ENCODE measurements around the gene FAM210B. TPM values are rescaled to one million over a fixed set of nuclear protein-coding genes. Genes with fewer than 3 reads are reported as not detected.

FAM210B gene
- total RNA-seq, 1 experiment from 2014 or later = 19.1 TPM

GRCh38 chr20:56372850-56373249, 14.1 kb downstream of the FAM210B start:
- H3K4me1 Mint-ChIP-seq = no peaks in the 10 kb centered on the region
- ChIA-PET CTCF (no interaction called here), POLR2A (interaction anchor here (0.8 kb wide), 1 partner anchor 19 kb away, joined by 3 read pairs; the partner anchor contains the start of gene AURKA)
- no peak overlapping the region for H3K4me3 Mint-ChIP-seq
- ATAC-seq = no peak
- peaks cover 71% of the 10 kb centered on the region for H3K36me3 Mint-ChIP-seq
- H3K27me3 Mint-ChIP-seq (ENCODE audit: low read depth) = no peaks in the 10 kb centered on the region
- TF ChIP-seq PREB (CRISPR knock-in tag; IDR thresholded peaks at IDR 0.05; ENCODE audit: borderline replicate concordance) (no peak), KAT7 (CRISPR knock-in tag; IDR thresholded peaks at IDR 0.05; ENCODE audit: borderline replicate concordance) (no peak), NFATC4 (CRISPR knock-in tag; IDR thresholded peaks at IDR 0.05) (no peak), GTF2I (CRISPR knock-in tag; conservative IDR thresholded peaks at IDR 0.05) (no peak), TEAD4 (CRISPR knock-in tag; IDR thresholded peaks at IDR 0.05) (no peak), OVOL2 (CRISPR knock-in tag; IDR thresholded peaks at IDR 0.05; ENCODE audit: borderline replicate concordance) (no peak), ZNF138 (CRISPR knock-in tag; conservative IDR thresholded peaks at IDR 0.05) (no peak), CBFB (CRISPR knock-in tag; IDR thresholded peaks at IDR 0.05; ENCODE audit: low read depth) (no peak), SP1 (CRISPR knock-in tag; conservative IDR thresholded peaks at IDR 0.05) (no peak), ZBTB43 (CRISPR knock-in tag; IDR thresholded peaks at IDR 0.05) (no peak)
- no peak for DNase-seq (ENCODE audit: low spot score)
- no peak overlapping the region for H3K27ac Mint-ChIP-seq
- H3K9me3 Mint-ChIP-seq = no peaks in the 10 kb centered on the region

GRCh38 chr20:56373942-56374341, 15.2 kb downstream of the FAM210B start:
- ChIA-PET POLR2A (no interaction called here), CTCF (no interaction called here)
- TF ChIP-seq ZNF423 (CRISPR knock-in tag; IDR thresholded peaks at IDR 0.05) (no peak), GABPB1 (CRISPR knock-in tag; IDR thresholded peaks at IDR 0.05) (peak; percentile 52)
- no peak overlapping the region for H3K27ac Mint-ChIP-seq
- H3K9me3 Mint-ChIP-seq = no peaks in the 10 kb centered on the region
- no peaks in the 10 kb centered on the region for H3K4me1 Mint-ChIP-seq
- H3K4me3 Mint-ChIP-seq = no peak overlapping the region
- H3K27me3 Mint-ChIP-seq (ENCODE audit: low read depth) = no peaks in the 10 kb centered on the region
- peaks cover 82% of the 10 kb centered on the region for H3K36me3 Mint-ChIP-seq
- DNase-seq (ENCODE audit: low spot score) = no peak
- no peak for ATAC-seq

- no peaks in the 10 kb centered on the region for H3K27me3 Mint-ChIP-seq (ENCODE audit: low read depth)
- ChIA-PET CTCF (no interaction called here), POLR2A (no interaction called here)
- H3K9me3 Mint-ChIP-seq = no peaks in the 10 kb centered on the region
- H3K4me1 Mint-ChIP-seq = no peaks in the 10 kb centered on the region
- DNase-seq (ENCODE audit: low spot score) (no peak), ATAC-seq (no peak)
- H3K36me3 Mint-ChIP-seq = peaks cover 79% of the 10 kb centered on the region
- H3K27ac Mint-ChIP-seq = no peak overlapping the region
- no peak overlapping the region for H3K4me3 Mint-ChIP-seq
- TF ChIP-seq AFF4 (CRISPR knock-in tag; IDR thresholded peaks at IDR 0.05; ENCODE audit: borderline replicate concordance) (no peak), NR2C2 (CRISPR knock-in tag; IDR thresholded peaks at IDR 0.05) (no peak), JAZF1 (CRISPR knock-in tag; IDR thresholded peaks at IDR 0.05) (no peak), ZNF423 (CRISPR knock-in tag; IDR thresholded peaks at IDR 0.05) (no peak), RORB (CRISPR knock-in tag; IDR thresholded peaks at IDR 0.05) (no peak), ZNF317 (CRISPR knock-in tag; IDR thresholded peaks at IDR 0.05; ENCODE audit: borderline replicate concordance, low read depth) (no peak), ERG (CRISPR knock-in tag; IDR thresholded peaks at IDR 0.05) (no peak), CREB1 (CRISPR knock-in tag; IDR thresholded peaks at IDR 0.05) (no peak), ELF4 (CRISPR knock-in tag; IDR thresholded peaks at IDR 0.05; ENCODE audit: low read depth) (no peak), ATF1 (CRISPR knock-in tag; IDR thresholded peaks at IDR 0.05) (no peak), FOXK1 (CRISPR knock-in tag; IDR thresholded peaks at IDR 0.05) (no peak), ZNF281 (CRISPR knock-in tag; IDR thresholded peaks at IDR 0.05) (no peak), TEAD1 (CRISPR knock-in tag; IDR thresholded peaks at IDR 0.05) (no peak)
Measured at GRCh38 chr20:56376331-56376730, 17.6 kb downstream of the FAM210B start.
